ENCODE measurements around the gene CCNK. TPM values are rescaled to one million over a fixed set of nuclear protein-coding genes. Genes with fewer than 3 reads are reported as not detected.

CCNK gene
- total RNA-seq = 10 to 100 TPM; 15.0 to 35.3 (median 19.1) TPM

DNA sequence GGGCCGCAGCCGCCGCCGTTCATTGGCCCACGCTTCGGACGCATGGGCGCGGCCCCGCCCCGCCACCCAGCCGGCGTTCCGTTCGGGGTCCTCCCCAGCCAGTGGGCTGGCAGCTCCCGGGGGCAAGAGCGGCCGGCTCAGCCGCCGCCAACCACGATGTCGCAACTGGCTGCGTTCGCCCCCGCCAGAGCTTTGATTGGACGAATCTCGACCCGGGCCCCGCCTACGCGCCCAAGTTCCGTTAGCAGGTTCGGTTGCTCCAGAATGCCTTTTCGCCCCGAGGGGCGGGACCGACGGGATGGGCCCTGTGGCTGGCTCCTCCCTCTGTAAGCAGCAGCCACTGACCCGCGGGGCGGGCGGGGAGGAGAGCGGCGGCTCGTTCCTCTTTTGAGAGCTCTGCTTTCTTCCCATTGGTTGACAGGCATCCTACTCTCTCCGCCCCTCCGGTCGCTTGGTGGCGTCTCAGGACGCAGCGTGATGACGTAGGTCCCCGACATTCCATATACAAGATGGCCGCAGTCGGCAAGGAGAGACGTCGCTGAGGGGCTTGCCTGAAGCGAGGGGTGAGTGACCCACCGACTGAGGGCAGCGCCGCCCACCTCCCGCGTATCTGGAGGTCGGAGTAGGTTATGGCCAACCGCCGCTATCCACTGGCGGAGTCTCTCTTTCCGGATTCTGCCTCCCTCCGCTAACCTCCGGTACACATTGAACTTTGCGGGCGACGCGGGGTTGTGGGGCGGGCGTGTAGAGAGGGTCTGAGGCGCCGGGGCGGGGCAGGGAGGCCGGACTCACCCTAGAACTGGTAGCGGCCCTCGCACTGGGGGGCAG lies at the start of gene CCNK:
Gene CCNK (plus strand): TSS at position 493 of the 828 bp plus-strand sequence. CDS start 11,269 bp downstream, outside the sequence.
- H3K27me3 ChIP-seq = no peaks in the 10 kb centered on the region
- H3K4me1 ChIP-seq = peaks cover 42 to 60% of the 10 kb centered on the region in 2 donors
- no peaks in the 10 kb centered on the region for H3K36me3 ChIP-seq
- H3K4me3 ChIP-seq = peak within 1 kb of the TSS; percentile 89 to 100 (median 94)
- intact Hi-C loops (cut with DNase I; ENCODE audit: low total_unique reads) = loop anchor here (1.0 kb wide), 2 partner anchors 123 to 203 kb away; partner anchors contain the start of genes CCDC85C and CYP46A1
- ATAC-seq (peak; percentile 85 to 87), DNase-seq (peak; percentile 100)
- H3K9me3 ChIP-seq = no peaks in the 10 kb centered on the region
- in situ Hi-C loops (cut with MboI; ENCODE audit: low sequenced_read_pairs in 4 of 4) = no loop called here
- TF ChIP-seq POLR2A (IDR thresholded peaks at IDR 0.05) (peak; percentile 92 to 96), CTCF (IDR thresholded peaks at IDR 0.05 in 4 of 5, conservative IDR thresholded peaks at IDR 0.05 in 1 of 5) (peak in 1 of 5 experiments; percentile 12)
- peak within 1 kb of the TSS; percentile 92 to 98 (median 95) for H3K27ac ChIP-seq

DNA sequence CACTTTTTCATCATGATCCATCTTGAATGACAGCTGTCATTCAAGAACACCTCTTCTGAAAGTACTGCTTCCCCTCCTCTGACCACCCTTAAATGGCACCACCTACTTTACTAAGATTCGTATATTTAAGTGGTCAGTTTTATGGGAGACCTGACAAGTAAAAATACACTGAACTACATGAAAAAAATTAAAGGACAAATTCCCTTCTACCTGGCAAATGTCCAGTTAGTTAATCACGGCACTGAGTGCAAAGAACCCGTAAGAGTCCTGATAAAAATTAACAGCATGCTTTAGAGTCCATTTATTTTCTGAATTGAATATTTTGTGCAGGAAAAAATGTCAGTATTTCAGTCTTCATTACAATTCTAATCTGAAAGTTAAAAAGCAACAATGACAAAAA lies 49.2 kb upstream of the CCNK start:
- Histone ChIP-seq H3K9me3 (peaks cover 0 to 10% (median 0%) of the 10 kb centered on the region in 3 donors), H3K36me3 (peaks cover 0 to 37% of the 10 kb centered on the region in 2 donors)
- ATAC-seq = no peak

GRCh38 chr14:99432485-99432884 lies 48.7 kb upstream of the CCNK start:
- H3K36me3 ChIP-seq = peaks cover 0 to 33% of the 10 kb centered on the region in 2 donors
- intact Hi-C loops (cut with DNase I; ENCODE audit: low total_unique reads) = no loop called here

More for the DNA sequence above, 49.2 kb upstream of the CCNK start:
- TF ChIP-seq POLR2A (IDR thresholded peaks at IDR 0.05) (no peak), CTCF (IDR thresholded peaks at IDR 0.05 in 4 of 5, conservative IDR thresholded peaks at IDR 0.05 in 1 of 5) (no peak)
- Histone ChIP-seq H3K27me3 (no peaks in the 10 kb centered on the region), H3K4me1 (peaks cover 4 to 14% of the 10 kb centered on the region in 2 donors), H3K4me3 (no peak overlapping the region), H3K27ac (no peak overlapping the region)
- in situ Hi-C loops (cut with MboI; ENCODE audit: low sequenced_read_pairs in 4 of 4) = no loop called here
- DNase-seq = no peak
- intact Hi-C loops (cut with DNase I; ENCODE audit: low total_unique reads) = no loop called here

GRCh38 chr14:99435327-99435726 lies 45.9 kb upstream of the CCNK start:
- ATAC-seq (no peak), DNase-seq (no peak)
- Histone ChIP-seq H3K4me1 (peaks cover 4 to 8% of the 10 kb centered on the region in 2 donors), H3K4me3 (no peak overlapping the region), H3K36me3 (peaks cover 0 to 12% of the 10 kb centered on the region in 2 donors), H3K27me3 (no peaks in the 10 kb centered on the region), H3K27ac (no peak overlapping the region), H3K9me3 (no peaks in the 10 kb centered on the region)
- TF ChIP-seq CTCF (IDR thresholded peaks at IDR 0.05 in 4 of 5, conservative IDR thresholded peaks at IDR 0.05 in 1 of 5) (no peak), POLR2A (IDR thresholded peaks at IDR 0.05) (no peak)
- in situ Hi-C loops (cut with MboI; ENCODE audit: low sequenced_read_pairs in 4 of 4) = no loop called here
- intact Hi-C loops (cut with DNase I; ENCODE audit: low total_unique reads) = no loop called here

More at GRCh38 chr14:99432485-99432884, 48.7 kb upstream of the CCNK start:
- Histone ChIP-seq H3K27ac (no peak overlapping the region), H3K4me1 (peaks cover 4 to 14% of the 10 kb centered on the region in 2 donors), H3K9me3 (peaks cover 0 to 10% (median 0%) of the 10 kb centered on the region in 3 donors), H3K4me3 (no peak overlapping the region), H3K27me3 (no peaks in the 10 kb centered on the region)
- no peak for DNase-seq
- in situ Hi-C loops (cut with MboI; ENCODE audit: low sequenced_read_pairs in 4 of 4) = no loop called here
- no peak for ATAC-seq
- no peak for TF ChIP-seq POLR2A (IDR thresholded peaks at IDR 0.05)
- TF ChIP-seq CTCF (IDR thresholded peaks at IDR 0.05 in 4 of 5, conservative IDR thresholded peaks at IDR 0.05 in 1 of 5) = no peak
